ENCODE data around the gene GATD1. TPM values are rescaled to one million over a fixed set of nuclear protein-coding genes. Genes with fewer than 3 reads are reported as not detected.

GATD1 gene
- total and polyA plus RNA-seq, 9 of the 15 experiments (the other 6 are each of a cell fraction or from before 2014, with no cell fraction given): 2.8 to 144 (median 36.9) TPM

GRCh38 chr11:727859-728748 lies 49.2 kb downstream of the GATD1 start (continued):
- peak; percentile 69 to 73; a peak in 3 of 4 replicates for TF ChIP-seq TEAD1 (CRISPR knock-in tag; IDR thresholded peaks at IDR 0.05)
- no peak for TF ChIP-seq ZFPM2 (CRISPR knock-in tag; IDR thresholded peaks at IDR 0.05)
- TF ChIP-seq VEZF1 (CRISPR knock-in tag; IDR thresholded peaks at IDR 0.05): peak; percentile 94
- TF ChIP-seq ESRRA (IDR thresholded peaks at IDR 0.05; ENCODE audit: borderline replicate concordance, low read depth): peak; percentile 68; the same call in 1 of the 2 replicates
- no peak for TF ChIP-seq MXD1 (CRISPR knock-in tag; IDR thresholded peaks at IDR 0.05; ENCODE audit: borderline replicate concordance, poor library complexity, severe bottlenecking)
- TF ChIP-seq ZNF239 (CRISPR knock-in tag; IDR thresholded peaks at IDR 0.05): no peak
- peak; percentile 81 for TF ChIP-seq JUND (IDR thresholded peaks at IDR 0.05; ENCODE audit: borderline replicate concordance, low read depth, low read length)
- TF ChIP-seq JUND (tag; IDR thresholded peaks at IDR 0.05; ENCODE audit: borderline replicate concordance, low read depth, low read length): peak; percentile 74; the same call in 1 of the 3 replicates
- TF ChIP-seq TOE1 (IDR thresholded peaks at IDR 0.05; ENCODE audit: borderline replicate concordance): peak; percentile 61; the same call in 1 of the 2 replicates
- no peak for TF ChIP-seq TOE1 (CRISPR knock-in tag; IDR thresholded peaks at IDR 0.05; ENCODE audit: borderline replicate concordance, low read depth)
- no peak for TF ChIP-seq CHD1 (IDR thresholded peaks at IDR 0.05; ENCODE audit: low read length)
- TF ChIP-seq CCNT2 (IDR thresholded peaks at IDR 0.05; ENCODE audit: borderline replicate concordance, extremely low read depth, insufficient read length, low read depth, low read length): peak; percentile 51
- peak; percentile 52; the same call in 1 of the 2 replicates for TF ChIP-seq SOX6 (IDR thresholded peaks at IDR 0.05)
- no peak for TF ChIP-seq CBFB (CRISPR knock-in tag; IDR thresholded peaks at IDR 0.05)
- TF ChIP-seq ATF3 (IDR thresholded peaks at IDR 0.05): peak; percentile 70
- peak; percentile 51; the same call in 1 of the 2 replicates for TF ChIP-seq ATF3 (CRISPR knock-in tag; conservative IDR thresholded peaks at IDR 0.05)
- TF ChIP-seq ZBTB34 (CRISPR knock-in tag; IDR thresholded peaks at IDR 0.05): no peak

Data from K562 (cell line).